WI38 (cell line): ENCODE results near the gene PRDM16.

ENCODE experiments used
- H3K4me3 ChIP-seq: 2 replicates; pipeline ENCODE4 v1.5.1; 2011; ENCODE audit warnings: low read depth, mild to moderate bottlenecking, control low read depth, low read length
- TF ChIP-seq, protein P1 (sequence below): IDR thresholded peaks from 2 replicates; pipeline ENCODE4 v1.5.1; 2012; ENCODE audit warnings: low read depth, mild to moderate bottlenecking, control low read depth, low read length

Gene PRDM16

DNA sequence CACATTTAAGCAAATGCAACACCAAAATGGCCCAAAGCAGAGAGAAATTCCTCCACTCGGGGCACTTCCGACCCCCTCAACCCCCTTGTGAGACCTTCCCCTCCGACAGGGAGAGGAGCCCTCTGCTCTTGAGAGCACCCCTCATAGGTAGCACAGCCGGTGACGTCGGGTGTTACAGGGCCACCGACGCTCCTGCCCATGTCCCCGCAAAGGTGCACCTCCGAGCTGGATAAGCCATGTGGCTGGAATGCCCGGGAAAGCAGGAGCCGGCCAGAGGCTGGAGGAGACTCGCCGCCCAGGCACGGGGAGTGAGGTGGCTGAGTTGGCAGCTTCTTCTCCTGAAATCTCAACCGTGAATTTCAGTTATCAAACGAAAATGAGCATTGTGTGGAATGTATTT is 318.4 kb downstream of the PRDM16 start:
- no peak overlapping the region for H3K4me3 ChIP-seq
- TF ChIP-seq, protein P1, sequence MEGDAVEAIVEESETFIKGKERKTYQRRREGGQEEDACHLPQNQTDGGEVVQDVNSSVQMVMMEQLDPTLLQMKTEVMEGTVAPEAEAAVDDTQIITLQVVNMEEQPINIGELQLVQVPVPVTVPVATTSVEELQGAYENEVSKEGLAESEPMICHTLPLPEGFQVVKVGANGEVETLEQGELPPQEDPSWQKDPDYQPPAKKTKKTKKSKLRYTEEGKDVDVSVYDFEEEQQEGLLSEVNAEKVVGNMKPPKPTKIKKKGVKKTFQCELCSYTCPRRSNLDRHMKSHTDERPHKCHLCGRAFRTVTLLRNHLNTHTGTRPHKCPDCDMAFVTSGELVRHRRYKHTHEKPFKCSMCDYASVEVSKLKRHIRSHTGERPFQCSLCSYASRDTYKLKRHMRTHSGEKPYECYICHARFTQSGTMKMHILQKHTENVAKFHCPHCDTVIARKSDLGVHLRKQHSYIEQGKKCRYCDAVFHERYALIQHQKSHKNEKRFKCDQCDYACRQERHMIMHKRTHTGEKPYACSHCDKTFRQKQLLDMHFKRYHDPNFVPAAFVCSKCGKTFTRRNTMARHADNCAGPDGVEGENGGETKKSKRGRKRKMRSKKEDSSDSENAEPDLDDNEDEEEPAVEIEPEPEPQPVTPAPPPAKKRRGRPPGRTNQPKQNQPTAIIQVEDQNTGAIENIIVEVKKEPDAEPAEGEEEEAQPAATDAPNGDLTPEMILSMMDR: no peak

DNA sequence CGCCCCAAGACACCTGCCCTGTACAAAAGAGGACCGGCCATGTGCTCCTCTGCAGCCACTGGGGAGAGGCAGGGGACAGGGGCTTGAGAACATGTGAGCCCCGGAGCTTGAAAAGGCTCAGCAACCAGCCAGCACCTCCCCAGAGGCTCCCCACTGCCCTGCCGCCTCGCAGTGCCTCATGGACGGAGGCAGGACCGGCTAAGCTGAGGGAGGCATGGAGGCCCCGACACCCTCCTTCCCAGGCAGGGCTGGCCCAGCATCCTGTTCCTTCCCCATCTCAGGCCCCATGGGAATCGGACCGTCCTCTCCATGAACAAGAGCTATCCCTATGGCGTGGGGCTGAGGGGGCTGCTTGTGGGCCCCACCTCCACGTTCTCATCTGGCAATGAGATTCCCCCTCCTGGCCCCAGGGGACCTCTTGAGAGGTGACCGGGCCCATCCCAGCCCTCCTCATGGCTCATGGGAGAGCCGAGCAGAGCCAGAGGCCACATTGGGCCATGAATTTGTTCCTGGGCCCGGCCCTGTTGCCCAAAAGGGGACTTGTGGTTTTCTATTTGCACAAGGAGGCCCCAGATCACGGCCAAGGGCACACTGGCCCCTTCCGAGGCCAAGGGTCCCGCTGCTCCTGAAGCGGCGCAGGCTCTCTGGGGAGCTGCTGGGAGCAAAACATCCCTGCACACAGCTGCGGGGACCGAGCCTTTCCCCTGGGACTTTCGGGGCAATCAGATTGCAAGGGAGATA is 320.3 kb downstream of the PRDM16 start:
- H3K4me3 ChIP-seq: no peak overlapping the region
- TF ChIP-seq, protein P1: no peak

DNA sequence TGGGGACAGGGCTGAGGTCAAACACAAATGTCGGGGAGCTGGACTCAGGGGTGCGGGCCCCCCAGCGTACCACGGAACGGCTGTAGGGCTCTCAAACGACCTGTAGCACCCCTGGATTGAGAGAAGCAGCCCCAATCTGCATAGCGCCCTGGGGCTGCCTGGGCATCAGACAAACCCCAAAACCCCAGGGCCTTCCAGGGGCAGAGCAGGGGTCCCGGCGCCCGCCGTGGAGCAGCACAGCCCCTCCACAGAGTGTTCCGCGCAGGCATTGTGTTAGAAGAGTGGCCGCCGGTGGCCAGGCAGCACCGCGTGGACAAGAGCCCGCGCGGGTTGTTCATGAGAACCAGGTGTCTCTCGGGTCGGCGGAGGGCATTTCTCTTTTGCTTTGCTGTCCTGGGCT is 321.3 kb downstream of the PRDM16 start:
- H3K4me3 ChIP-seq: no peak overlapping the region
- TF ChIP-seq, protein P1: no peak

DNA sequence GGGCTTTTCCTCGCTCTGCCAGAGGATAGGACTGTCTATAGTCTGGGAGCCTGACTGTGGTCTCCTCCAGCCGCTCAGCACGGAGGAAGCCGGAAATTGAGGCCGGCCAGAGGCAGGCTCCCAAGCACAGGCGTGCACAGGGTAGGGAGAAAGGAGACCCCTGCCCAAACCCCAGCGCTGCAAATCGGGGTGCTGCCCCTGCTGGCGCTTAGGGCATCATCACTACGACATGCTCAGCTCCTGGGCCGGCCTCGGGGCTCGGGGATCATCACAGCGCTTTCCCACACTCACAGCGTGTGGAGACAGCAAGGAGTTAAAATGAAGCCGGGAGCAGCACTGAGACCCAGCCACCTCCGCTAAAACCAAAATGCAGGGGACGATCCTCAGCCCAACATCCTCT is 322.7 kb downstream of the PRDM16 start:
- TF ChIP-seq, protein P1: no peak
- H3K4me3 ChIP-seq: no peak overlapping the region

DNA sequence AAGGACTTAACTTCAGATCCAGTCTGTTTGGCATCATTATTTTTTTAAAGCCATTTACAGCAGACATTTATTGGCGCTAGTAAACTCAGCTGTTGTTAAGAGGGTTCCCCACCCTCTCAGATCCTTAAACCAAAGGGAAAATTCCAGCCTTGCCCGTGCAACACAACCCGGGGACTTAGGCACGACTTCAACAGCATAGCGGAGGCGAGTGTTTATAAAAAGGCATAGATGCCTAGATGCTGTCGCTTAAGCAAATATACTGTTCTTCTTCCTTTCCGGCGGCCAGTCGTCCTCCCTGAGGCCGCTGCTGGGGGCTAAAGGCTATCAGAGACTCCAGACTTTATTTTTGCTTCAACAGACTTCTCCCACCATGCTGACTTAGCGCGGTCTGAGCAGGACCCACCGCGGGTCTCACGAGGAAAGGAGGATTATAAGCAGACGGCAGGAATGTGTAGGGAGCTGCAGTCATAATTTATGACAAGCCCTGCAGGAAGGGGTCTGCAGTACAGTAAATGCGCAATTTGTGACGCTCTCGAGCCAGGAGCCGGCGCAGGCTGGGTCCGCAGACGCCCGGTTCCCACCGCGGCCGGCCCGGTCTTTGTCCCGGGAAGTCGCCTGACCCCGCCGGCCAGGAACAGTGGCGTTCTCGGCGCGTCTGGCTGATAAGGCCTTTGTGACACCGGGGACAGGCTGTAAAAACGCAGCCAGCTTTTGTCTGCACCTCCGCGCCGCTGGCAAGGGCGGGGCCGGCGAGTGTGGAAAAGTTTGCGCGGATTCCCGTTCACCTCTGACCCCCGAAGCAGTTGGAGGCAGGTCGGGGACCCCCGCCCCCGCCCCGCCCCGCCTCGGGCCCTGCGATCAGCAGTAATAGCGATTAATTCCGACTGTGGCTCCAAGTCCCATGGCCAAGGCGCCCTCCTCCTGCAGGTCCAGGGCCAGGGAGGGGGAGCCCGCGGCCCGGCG is 324.3 kb downstream of the PRDM16 start:
- H3K4me3 ChIP-seq: no peak overlapping the region
- TF ChIP-seq, protein P1: no peak

DNA sequence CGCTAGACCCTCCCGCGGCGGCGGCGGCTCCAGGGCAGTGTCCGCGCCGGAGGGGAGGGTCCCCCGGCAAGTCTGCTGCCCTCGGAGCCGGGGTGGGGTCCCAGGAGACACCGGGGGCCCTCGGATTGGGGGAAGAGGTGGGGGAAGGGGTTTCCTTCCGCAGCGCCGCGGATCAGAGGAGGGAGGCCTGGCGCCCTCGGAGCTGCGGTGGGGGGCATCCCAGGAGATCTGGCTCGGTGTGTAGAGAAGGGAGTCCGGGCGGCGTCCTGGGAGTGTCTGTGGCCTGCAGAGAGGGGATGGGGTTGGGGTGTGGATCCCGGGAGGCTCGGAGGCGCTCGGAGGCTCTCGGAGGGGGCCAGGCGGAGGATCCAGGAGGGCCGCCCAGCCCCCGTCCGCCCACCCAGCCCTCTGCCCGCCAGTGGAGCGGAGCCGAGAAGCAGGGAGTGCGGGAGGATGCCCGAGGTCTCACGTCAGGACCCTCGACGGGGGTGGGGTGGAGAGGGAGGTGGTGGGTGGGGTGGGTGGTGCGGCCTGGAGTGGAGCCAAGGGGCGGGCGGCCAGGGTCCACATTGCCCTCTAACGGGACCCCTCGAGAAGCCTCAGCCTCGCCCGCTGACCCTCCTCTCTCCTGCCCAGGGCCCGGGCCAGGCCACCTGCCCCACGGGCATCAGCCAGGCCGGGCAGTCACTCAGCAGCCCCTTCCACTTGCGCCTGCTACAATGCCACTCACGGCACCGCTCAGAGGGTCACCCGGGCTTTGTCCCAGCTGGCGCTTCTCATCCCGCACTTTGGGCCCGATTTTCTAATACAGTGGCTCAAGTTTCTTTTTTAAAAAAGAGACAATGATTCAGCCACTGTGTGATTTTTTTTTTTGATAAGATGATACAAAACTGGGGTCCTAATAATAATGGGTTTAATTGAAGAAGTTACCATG is 325.3 kb downstream of the PRDM16 start:
- TF ChIP-seq, protein P1: no peak
- H3K4me3 ChIP-seq: no peak overlapping the region
